Stimulated activated CD8-positive, alpha-beta memory T cell treated with anti-CD3 and anti-CD28 coated beads, Interleukin-12 subunit alpha, Interleukin-12 subunit beta, amount 100 ng/mL, for 24 hours (primary cell): ENCODE measurements around the gene TBC1D4.

ENCODE experiments used
- DNase-seq: peaks from one replicate; pipeline ENCODE4 v3.0.0-alpha.2; 2020; ENCODE audit errors: extremely low read depth

TBC1D4 gene

DNA sequence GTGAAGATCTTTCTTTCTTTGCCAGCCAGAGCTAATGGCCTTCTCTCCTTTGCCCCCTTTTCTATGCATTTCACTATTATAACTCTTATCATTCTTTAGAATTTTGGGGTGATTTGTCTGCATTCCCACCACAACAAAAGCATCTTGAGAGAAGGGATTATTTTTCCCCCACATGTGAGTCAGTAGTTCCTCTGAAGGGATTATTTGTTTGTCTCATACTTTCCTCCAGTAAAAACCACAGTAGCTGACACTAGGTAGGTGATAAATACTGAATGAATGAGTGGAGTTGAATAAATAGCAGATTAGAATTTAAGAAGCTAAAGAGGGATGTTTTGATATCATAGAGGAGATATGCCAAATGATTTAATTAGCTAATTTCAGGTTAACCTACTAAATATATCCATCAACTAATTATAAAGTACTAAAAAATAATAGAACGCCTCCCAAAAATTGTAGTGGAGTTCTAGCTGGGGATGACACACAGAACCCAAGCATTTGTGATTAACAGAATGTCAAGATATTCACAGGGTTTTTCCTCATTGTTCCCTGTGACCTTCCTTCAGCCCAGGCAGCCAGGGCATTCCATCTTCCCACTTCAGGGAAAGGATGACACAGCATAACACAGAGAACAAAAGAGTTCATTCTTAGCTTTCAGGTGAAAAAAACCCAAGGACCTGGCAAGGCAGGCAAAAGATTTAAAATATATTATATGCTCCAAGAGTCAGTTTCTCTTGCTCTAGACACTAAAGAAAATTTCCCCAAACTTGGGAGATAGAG, 3.5 kb upstream of the TBC1D4 start:
- no peak for DNase-seq

DNA sequence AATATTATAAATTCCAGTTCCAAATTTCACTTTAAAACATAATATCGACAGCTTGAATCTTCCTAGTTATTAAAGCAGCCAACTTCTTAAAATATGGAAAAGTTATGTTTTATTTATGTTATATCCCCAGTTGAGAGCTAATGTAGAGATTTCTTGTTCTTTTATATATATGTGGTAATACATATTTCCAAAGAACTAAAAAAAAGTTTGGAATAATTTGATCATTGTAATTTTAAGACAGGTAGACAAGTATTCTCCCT, 781 bp upstream of the TBC1D4 start:
- no peak for DNase-seq

- no peak for DNase-seq
Observed at GRCh38 chr13:75481176-75482069, 546 bp downstream of the TBC1D4 start.

GRCh38 chr13:75480671-75481175, 1.2 kb downstream of the TBC1D4 start:
- DNase-seq, result no peak

DNA sequence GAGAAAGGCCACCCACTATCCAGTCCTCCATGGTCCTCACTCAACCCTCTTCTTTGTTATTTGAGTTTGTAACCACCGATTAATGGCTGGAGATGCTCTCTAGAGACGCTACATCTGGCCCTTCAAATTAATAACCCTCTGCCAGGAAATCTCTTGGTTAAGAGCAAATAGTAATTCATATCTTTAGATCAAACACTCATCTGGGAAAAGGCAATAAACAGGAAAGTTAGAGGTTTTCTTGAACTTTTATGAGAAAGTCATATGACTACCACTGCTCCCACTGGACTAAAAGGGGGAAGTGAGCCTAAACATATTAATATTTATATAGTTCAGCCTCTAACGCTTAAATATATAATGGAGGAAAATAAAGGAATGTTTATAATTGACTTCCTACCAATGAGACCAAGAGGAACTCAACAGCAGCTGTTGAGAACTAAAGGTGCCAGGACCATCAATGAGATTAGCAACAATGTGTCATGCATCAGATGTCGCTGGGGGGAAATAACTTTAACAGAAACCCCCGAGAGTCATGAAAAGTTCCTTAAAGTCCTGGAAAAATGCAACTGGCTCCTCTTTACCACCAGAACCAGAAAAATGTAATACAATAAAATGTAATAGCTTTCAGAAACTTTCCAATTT, 2.7 kb downstream of the TBC1D4 start:
- DNase-seq, result no peak

DNA sequence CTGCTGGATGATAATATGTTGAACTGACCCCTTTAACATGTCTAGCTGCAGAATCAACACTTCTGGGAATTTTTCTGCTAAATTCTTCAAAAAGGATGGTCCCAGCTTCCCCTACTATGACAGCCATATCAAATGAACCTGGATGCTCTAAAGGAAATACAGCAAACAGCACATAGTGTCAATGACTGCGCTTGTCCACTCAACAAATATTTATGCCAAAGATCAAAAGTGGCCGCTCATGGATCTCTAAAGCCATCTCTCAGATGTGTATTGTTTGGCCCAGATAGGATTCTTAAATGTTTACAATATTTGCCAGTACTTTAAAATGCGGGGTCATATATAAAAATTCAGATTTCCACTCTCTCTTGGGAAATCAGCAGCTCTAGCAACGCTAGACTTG, 3.3 kb downstream of the TBC1D4 start:
- DNase-seq, result no peak

- no peak for DNase-seq
Observed at GRCh38 chr13:75474956-75475355, 7.0 kb downstream of the TBC1D4 start.

GRCh38 chr13:75473468-75473867, 8.5 kb downstream of the TBC1D4 start:
- no peak for DNase-seq

DNA sequence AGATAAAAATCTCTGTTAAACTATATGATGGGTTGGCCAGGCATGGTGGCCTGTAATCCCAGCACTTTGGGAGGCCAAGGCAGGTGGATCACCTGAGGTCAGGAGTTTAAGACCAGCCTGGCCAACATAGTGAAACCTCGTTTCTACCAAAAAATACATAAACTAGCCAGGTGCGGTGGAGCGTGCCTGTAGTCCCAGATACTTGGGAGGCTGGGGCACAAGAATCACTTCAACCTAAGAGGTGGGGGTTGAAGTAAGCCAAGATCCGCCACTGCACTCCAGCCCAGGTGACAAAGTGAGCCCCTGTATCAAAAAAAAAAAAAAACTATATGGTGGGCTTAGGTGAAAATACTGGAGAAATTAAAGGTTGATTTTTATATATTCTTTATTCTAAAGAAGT, 11.3 kb downstream of the TBC1D4 start:
- no peak for DNase-seq

GRCh38 chr13:75469047-75469446, 12.9 kb downstream of the TBC1D4 start:
- no peak for DNase-seq

- no peak for DNase-seq
Observed at GRCh38 chr13:75468602-75469001, 13.4 kb downstream of the TBC1D4 start.

GRCh38 chr13:75468098-75468497, 13.9 kb downstream of the TBC1D4 start:
- no peak for DNase-seq

- no peak for DNase-seq
Observed at GRCh38 chr13:75467040-75467728, 14.8 kb downstream of the TBC1D4 start.

GRCh38 chr13:75465236-75465635, 16.7 kb downstream of the TBC1D4 start:
- DNase-seq, result no peak

GRCh38 chr13:75461314-75461713, 20.7 kb downstream of the TBC1D4 start:
- no peak for DNase-seq

DNA sequence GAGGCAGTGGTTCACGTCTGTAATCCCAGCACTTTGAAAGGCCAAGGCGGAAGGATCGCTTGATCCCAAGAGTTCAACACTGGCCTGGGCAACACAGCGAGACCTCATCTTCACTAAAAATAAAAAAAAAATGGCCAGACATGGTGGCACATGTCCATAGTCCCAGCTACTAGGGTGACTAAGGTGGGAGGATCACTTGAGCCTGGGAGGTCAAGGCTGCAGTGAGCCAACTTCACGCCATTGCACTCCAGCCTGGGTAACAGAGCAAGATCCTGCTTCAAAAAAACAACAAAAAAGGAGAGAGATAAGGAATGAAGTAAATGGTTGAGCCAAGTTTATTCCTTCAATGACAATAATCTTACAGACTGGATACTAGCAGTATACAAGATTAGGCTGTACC, 21.3 kb downstream of the TBC1D4 start:
- no peak for DNase-seq

- no peak for DNase-seq
Observed at GRCh38 chr13:75458696-75459422, 23.1 kb downstream of the TBC1D4 start.

- DNase-seq, result no peak
Observed at GRCh38 chr13:75455962-75456361, 26.0 kb downstream of the TBC1D4 start.

DNA sequence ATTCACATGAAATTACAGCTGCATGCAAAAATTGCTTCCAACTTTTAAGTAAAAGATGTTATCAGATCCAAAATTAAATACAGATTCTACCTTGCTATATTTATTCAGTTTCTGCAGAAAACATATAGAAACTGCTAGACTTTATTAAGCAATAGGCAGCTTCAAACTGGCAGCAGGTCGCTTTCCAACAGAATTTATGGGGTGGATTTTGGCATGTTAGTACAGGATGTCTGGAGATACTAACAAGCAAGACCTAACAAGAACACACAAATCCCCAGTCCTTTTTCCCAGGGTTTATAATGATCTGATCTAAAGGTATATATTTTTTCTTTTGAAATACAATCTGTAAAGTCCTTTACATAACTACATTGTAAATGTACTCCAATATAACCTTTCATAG, 27.5 kb downstream of the TBC1D4 start:
- no peak for DNase-seq

GRCh38 chr13:75452564-75452963, 29.4 kb downstream of the TBC1D4 start:
- no peak for DNase-seq

DNA sequence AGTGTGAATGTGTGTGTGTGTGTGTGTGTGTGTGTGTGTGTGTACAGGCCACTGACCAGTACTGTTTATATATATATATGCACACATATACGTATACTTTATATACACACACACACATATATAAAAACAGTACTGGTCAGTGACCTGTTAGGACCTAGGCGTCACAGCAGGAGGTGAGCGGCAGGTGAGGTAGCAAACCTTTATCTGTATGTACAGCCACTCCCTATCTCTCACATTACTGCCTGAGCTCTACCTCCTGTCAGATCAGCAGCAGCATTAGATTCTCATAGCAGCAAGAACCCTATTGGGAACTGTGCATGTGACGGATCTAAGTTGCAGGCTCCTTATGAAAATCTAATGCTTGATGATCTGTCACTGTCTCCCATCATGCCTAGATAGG, 34.5 kb downstream of the TBC1D4 start:
- no peak for DNase-seq
